GM23338 (cell line): ENCODE results near the gene MBD3L5. TPM values are rescaled to one million over a fixed set of nuclear protein-coding genes. Genes with fewer than 3 reads are reported as not detected.

Experiments used
- ZNF331 ChIP-seq: fragments of 250-450 bp; sonication (Bioruptor Pico); IDR thresholded peaks from 2 replicates; pipeline ENCODE4 v1.5.0; 2020; ENCODE audit warnings: low read depth, mild to moderate bottlenecking, moderate library complexity
- polyA plus RNA-seq: library from polyadenylated mRNA; unstranded; fragments of >200 nt; fragmentation: Nextera tagmentation; extraction: Ambion mirVana; gene quantifications from 2 replicates; pipeline ENCODE4 v1.2.1, GENCODE V29; 2016
- total RNA-seq: library from RNA; depleted of rRNA; stranded (reverse); fragments of >200 nt; shearing (Covaris generic); gene quantifications from 2 replicates; pipeline ENCODE4 v1.2.3, GENCODE V29; 2014; rRNA removed
- TF ChIP-seq, protein P1 (sequence below): IDR thresholded peaks from one replicate; pipeline ENCODE4 v1.6.1; 2018; ENCODE audit warnings: antibody characterized with exemption; ENCODE audit not compliant: unreplicated experiment

Gene MBD3L5
- total and polyA plus RNA-seq, 2 experiments from 2014 or later: not detected

DNA sequence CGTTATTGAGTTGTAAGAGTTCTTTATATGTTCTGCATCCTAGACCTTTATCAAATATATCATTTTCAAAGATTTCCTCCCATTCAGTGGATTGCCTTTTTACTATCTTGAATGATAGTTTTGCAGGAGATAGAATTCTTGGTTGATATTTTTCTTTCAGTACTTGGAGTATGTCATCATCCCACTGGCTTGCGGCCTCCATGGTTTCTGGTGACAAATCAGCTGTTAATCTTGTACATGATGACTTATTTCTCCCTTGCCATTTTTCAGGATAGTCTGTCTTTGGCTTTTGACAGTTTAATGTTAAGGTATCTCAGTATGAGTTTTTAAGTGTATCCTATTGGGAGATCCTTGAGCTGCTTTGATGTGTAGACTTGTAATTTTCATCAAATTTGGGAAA lies 47.6 kb downstream of the MBD3L5 start (continued):
- TF ChIP-seq, protein P1, sequence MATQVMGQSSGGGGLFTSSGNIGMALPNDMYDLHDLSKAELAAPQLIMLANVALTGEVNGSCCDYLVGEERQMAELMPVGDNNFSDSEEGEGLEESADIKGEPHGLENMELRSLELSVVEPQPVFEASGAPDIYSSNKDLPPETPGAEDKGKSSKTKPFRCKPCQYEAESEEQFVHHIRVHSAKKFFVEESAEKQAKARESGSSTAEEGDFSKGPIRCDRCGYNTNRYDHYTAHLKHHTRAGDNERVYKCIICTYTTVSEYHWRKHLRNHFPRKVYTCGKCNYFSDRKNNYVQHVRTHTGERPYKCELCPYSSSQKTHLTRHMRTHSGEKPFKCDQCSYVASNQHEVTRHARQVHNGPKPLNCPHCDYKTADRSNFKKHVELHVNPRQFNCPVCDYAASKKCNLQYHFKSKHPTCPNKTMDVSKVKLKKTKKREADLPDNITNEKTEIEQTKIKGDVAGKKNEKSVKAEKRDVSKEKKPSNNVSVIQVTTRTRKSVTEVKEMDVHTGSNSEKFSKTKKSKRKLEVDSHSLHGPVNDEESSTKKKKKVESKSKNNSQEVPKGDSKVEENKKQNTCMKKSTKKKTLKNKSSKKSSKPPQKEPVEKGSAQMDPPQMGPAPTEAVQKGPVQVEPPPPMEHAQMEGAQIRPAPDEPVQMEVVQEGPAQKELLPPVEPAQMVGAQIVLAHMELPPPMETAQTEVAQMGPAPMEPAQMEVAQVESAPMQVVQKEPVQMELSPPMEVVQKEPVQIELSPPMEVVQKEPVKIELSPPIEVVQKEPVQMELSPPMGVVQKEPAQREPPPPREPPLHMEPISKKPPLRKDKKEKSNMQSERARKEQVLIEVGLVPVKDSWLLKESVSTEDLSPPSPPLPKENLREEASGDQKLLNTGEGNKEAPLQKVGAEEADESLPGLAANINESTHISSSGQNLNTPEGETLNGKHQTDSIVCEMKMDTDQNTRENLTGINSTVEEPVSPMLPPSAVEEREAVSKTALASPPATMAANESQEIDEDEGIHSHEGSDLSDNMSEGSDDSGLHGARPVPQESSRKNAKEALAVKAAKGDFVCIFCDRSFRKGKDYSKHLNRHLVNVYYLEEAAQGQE: no peak
- TF ChIP-seq ZNF331 (CRISPR knock-in tag): no peak

Other genes with a start within 250 kb of the MBD3L5 start
- gene ADGRE1, start 143.0 kb upstream of the MBD3L5 start, total RNA-seq: not detected in 2 replicates
- gene ADGRE1, start 143.0 kb upstream of the MBD3L5 start, polyA plus RNA-seq: not detected in 2 replicates
- not detected in 2 replicates for gene MBD3L2B, start 9.1 kb upstream of the MBD3L5 start, total RNA-seq
- gene MBD3L2B, start 9.1 kb upstream of the MBD3L5 start, polyA plus RNA-seq: not detected in 2 replicates
- gene MBD3L4, start 9.6 kb downstream of the MBD3L5 start, total RNA-seq: not detected in 2 replicates
- gene MBD3L4, start 9.6 kb downstream of the MBD3L5 start, polyA plus RNA-seq: not detected in 2 replicates
- gene MBD3L2, start 18.7 kb downstream of the MBD3L5 start, total RNA-seq: not detected in 2 replicates
- gene MBD3L2, start 18.7 kb downstream of the MBD3L5 start, polyA plus RNA-seq: not detected in 2 replicates
- gene MBD3L3, start 28.1 kb downstream of the MBD3L5 start, total RNA-seq: not detected in 2 replicates
- gene MBD3L3, start 28.1 kb downstream of the MBD3L5 start, polyA plus RNA-seq: 0.49 TPM in 1 of 2 replicates, not detected in the other
- gene ZNF557, start 39.1 kb downstream of the MBD3L5 start, total RNA-seq: 6.6 and 10.3 TPM in 2 replicates
- gene ZNF557, start 39.1 kb downstream of the MBD3L5 start, polyA plus RNA-seq: 3.7 and 4.3 TPM in 2 replicates